ENCODE data around the gene HNRNPU. TPM values are rescaled to one million over a fixed set of nuclear protein-coding genes. Genes with fewer than 3 reads are reported as not detected.

Gene HNRNPU
- total RNA-seq: 348 and 357 TPM in 2 replicates

DNA sequence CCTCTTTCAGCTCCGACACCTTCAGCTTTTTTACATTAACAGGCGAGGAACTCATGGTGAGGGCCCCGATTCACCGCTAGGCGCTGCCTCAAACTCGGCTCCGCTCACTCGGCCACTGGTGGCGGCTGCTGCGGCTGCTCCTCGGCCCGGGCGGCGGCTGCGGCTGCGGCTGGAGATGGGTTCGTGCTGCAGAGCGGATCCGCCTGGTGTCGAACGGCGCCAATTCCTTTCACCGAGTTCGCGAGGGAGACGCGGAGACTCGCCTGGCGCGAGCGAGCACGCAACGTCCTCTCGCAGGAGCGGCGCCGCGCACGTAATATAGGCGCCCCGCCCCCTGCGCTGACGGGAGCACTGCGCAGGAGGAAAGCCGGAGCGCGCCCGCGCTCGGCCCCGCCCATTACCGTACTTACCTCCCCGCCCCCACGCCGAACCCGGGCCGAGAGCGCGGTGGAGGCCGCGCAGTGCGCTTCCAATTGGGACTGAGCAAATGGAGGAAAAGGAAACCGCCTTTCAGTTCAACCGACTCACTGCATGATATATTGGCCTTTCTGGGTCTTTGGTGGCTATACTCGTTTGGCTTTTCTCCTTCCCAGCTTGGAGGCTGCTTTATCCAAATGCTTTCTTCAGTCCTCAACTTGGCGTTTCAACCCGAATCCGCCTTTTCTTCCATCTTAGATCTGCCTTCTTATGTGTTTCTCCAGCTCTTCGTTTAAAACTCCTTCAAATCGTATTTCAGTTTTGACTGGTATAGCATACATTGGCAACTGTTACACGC, at the start of gene HNRNPU:
Gene HNRNPU, minus strand, starts transcription at position 291 of the 775 bp plus-strand sequence. Its CDS starts 236 bp downstream, at position 55.

DNA sequence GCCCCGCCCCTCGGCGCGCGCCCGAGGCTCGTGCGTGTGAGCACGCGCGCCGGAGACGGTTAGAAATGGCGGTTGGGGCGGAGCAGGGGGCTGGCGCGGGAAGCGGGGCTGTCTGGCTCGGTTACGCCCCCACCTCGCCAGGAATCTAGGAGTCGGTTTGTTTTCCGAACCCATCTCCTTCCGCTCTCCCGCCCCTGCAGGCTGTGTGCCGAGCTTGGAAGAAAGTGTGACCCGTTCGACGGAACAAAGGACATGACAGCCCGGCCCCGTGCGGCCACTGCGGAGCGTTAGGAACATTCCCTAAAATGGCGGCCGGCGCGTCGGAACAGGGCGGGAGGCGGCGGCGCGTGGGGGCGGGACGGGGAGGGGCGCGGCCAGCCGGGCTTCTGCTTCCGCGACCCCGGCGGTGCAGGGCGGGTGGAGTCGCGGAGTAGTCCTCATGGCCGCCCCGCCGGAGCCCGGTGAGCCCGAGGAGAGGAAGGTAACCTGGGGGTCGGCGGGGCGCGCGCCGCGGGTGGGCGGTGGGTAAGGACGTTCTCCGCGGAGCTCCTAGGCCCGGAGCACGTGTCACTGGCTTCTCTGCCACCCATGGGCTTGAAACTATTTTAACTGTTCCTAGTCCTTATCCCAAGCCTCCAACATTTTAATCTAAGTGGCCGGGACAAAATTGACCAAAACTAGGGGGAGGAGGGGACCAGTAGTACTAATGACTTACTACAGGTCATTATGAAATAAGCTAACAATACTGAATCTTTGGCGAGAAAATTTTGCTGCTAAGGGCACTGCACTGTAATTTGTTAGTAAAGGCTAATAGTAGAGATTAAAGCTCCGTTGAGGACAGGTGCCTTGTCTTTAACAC, 28.8 kb downstream of the HNRNPU start, which contains the start of gene COX20:
Gene COX20, plus strand, starts transcription at position 383 of the 859 bp plus-strand sequence. Its CDS starts 57 bp downstream, at position 440.

Other genes with a start within 250 kb of the HNRNPU start
- gene DESI2, start 211.4 kb downstream of the HNRNPU start, total RNA-seq: 34.1 and 64.1 TPM in 2 replicates
- 14.9 and 20.2 TPM in 2 replicates for gene COX20, start 28.9 kb downstream of the HNRNPU start, total RNA-seq